GM12878 (cell line): Measurements from ENCODE around the gene NADSYN1. TPM values are rescaled to one million over a fixed set of nuclear protein-coding genes. Genes with fewer than 3 reads are reported as not detected.

Source experiments
- ATAC-seq: fragments of 200-7000 bp; cut with Tn5 transposase; 3 replicates; pipeline ENCODE4 v1.9.1; 2020; ENCODE audit warnings: mild to moderate bottlenecking, moderate library complexity
- BruUV-seq: library from RNA; stranded (reverse); fragments of 400-500 nt; replicated peaks from 2 replicates; lab custom pipeline; 2021; lab: Mats Ljungman, UMichigan
- CTCF ChIA-PET: fragments of 300-600 bp; sonication (Branson Sonifier 250); formaldehyde crosslinking; extraction: SDS; loops from one replicate; lab custom pipeline; 2021; ENCODE audit warnings: inconsistent platforms; lab: Yijun Ruan, JAX
- POLR2A ChIA-PET: fragments of 350-600 bp; formaldehyde crosslinking; extraction: SDS; loops from one replicate; lab custom pipeline; 2021; ENCODE audit warnings: inconsistent platforms; lab: Charles Lee
- RAD21 ChIA-PET: fragments of 300-600 bp; sonication (Branson Sonifier 250); formaldehyde crosslinking; loops from one replicate; lab custom pipeline; 2023; ENCODE audit warnings: antibody characterized with exemption; ENCODE audit not compliant: unreplicated experiment; lab: Charles Lee
- SMC1A ChIA-PET: fragments of 300-600 bp; sonication (Branson Sonifier 250); formaldehyde crosslinking; loops from one replicate; lab custom pipeline; 2023; ENCODE audit not compliant: unreplicated experiment, uncharacterized antibody; lab: Charles Lee
- DNase-seq: peaks from one replicate; pipeline ENCODE4 v3.0.0-alpha.2; 2011; ENCODE audit warnings: low read depth, low spot score
- FAIRE-seq: peaks from 3 replicates; lab custom pipeline; 2011; peaks lifted over from hg19 to GRCh38; lab: Jason Lieb, UNC
- H2AFZ ChIP-seq: 2 replicates; pipeline ENCODE4 v1.6.0; 2011; ENCODE audit warnings: low read depth, low read length, control low read depth; ENCODE audit not compliant: control insufficient read depth
- H3K27ac ChIP-seq: 2 replicates; pipeline ENCODE4 v1.5.1; 2011; ENCODE audit warnings: control low read depth; ENCODE audit not compliant: control insufficient read depth, insufficient read depth
- H3K27me3 ChIP-seq, 2 experiments: replicated peaks in 1 of 2; 2 replicates each; pipeline versions ENCODE4 v1.6.0 to v1.6.1; 2011; ENCODE audit warnings: low read length in 1 of 2; ENCODE audit not compliant: control insufficient read depth in 2 of 2, insufficient read depth in 2 of 2
- H3K36me3 ChIP-seq, 2 experiments: 2 replicates each; pipeline ENCODE4 v1.5.1; 2011; ENCODE audit warnings: low read length in 1 of 2; ENCODE audit not compliant: control insufficient read depth in 2 of 2, insufficient read depth in 2 of 2
- H3K4me1 ChIP-seq: 2 replicates; pipeline ENCODE4 v1.6.1; 2011; ENCODE audit warnings: mild to moderate bottlenecking, low read length, moderate library complexity, mixed read lengths; ENCODE audit not compliant: control insufficient read depth, insufficient read depth
- H3K4me2 ChIP-seq: 2 replicates; pipeline ENCODE4 v1.6.0; 2011; ENCODE audit warnings: control low read depth; ENCODE audit not compliant: control insufficient read depth, insufficient read depth
- H3K4me3 ChIP-seq: fragments of 200-600 bp; sonication (generic); 2 replicates; pipeline ENCODE4 v1.5.1; 2016
- H3K79me2 ChIP-seq: 2 replicates; pipeline ENCODE4 v1.6.0; 2011; ENCODE audit warnings: low read length; ENCODE audit not compliant: control insufficient read depth, insufficient read depth
- H3K9ac ChIP-seq: 2 replicates; pipeline ENCODE4 v1.8.0; 2011; ENCODE audit warnings: low read length, control low read depth, mixed read lengths; ENCODE audit not compliant: control insufficient read depth, insufficient read depth
- H3K9me3 ChIP-seq: replicated peaks from 3 replicates; pipeline ENCODE4 v1.5.1; 2011; ENCODE audit warnings: mild to moderate bottlenecking, low read length; ENCODE audit not compliant: control insufficient read depth, insufficient read depth
- H4K20me1 ChIP-seq: 2 replicates; pipeline ENCODE4 v1.6.0; 2011; ENCODE audit not compliant: control insufficient read depth, insufficient read depth
- CUX1 ChIP-seq: IDR thresholded peaks from 2 replicates; pipeline ENCODE4 v1.6.1; 2012; ENCODE audit warnings: improper control_type of control experiment, low read depth, low read length; ENCODE audit not compliant: insufficient replicate concordance
- EGR1 ChIP-seq, 2 experiments: IDR thresholded peaks; 1 replicate in 1 of 2; 2 replicates in 1 of 2; pipeline ENCODE4 v1.6.1; 2011 to 2012; ENCODE audit warnings: low read depth in 2 of 2, low read length in 2 of 2, borderline replicate concordance in 1 of 2, mild to moderate bottlenecking in 1 of 2, moderate library complexity in 1 of 2
- KDM1A ChIP-seq: fragments of 200-600 bp; sonication (generic); IDR thresholded peaks from 2 replicates; pipeline ENCODE4 v1.6.1; 2016; ENCODE audit warnings: borderline replicate concordance
- RAD51 ChIP-seq: fragments of 450-650 bp; IDR thresholded peaks from 2 replicates; pipeline ENCODE4 v1.6.1; 2016; ENCODE audit warnings: moderate library complexity, mild to moderate bottlenecking, inconsistent platforms
- ZNF24 ChIP-seq: fragments of 450-650 bp; IDR thresholded peaks from 2 replicates; pipeline ENCODE4 v1.6.1; 2017; ENCODE audit warnings: antibody characterized with exemption, mild to moderate bottlenecking
- WGBS: methylation state at CpG from one replicate; pipeline ENCODE4 v1.1.6; 2016; ENCODE audit warnings: low lambda C conversion rate; ENCODE audit not compliant: insufficient replicate concordance, insufficient coverage; ENCODE audit errors: missing lambda C conversion rate; 5-methylcytosine and 5-hydroxymethylcytosine counted together
- in situ Hi-C: fragments of 300-500 bp; cut with MboI; formaldehyde crosslinking; loops from 9 replicates; pipeline ENCODE4 v1.14.3; 2018; ENCODE audit warnings: mixed read lengths
- intact Hi-C: fragments of 100-400 bp; cut with micrococcal nuclease; formaldehyde crosslinking; loops from one replicate; pipeline ENCODE4 v1.14.2; 2022; ENCODE audit not compliant: unreplicated experiment
- polyA plus RNA-seq, 11 experiments: library from polyadenylated mRNA; depleted of rRNA in 4 of 11; unstranded in 6 of 11; stranded (reverse) in 5 of 11; fragments of >200 nt; fragmentation: Nextera tagmentation in 4 of 11; fragmentation: Illumina TruSeq in 1 of 11; extraction: Ambion mirVana in 4 of 11; extraction: Trizol in 1 of 11; gene quantifications; 1 replicate in 1 of 11; 2 replicates in 10 of 11; pipeline versions ENCODE4 v1.2.1 to v1.2.3, GENCODE V29; 2011 to 2016; ENCODE audit warnings: inconsistent platforms in 2 of 11, missing spikeins in 2 of 11, low read depth in 1 of 11
- total RNA-seq, 4 experiments: library from RNA; depleted of rRNA in 3 of 4; stranded (reverse); fragments of >200 nt in 3 of 4; fragmentation: Illumina TruSeq in 1 of 4; extraction: Trizol in 1 of 4; gene quantifications; 2 replicates each; pipeline versions ENCODE4 v1.2.1 to v1.2.3, GENCODE V29; 2013 to 2021
- TF ChIP-seq, protein P1 (sequence below): IDR thresholded peaks from 2 replicates; pipeline ENCODE4 v1.6.1; 2012; ENCODE audit warnings: mild to moderate bottlenecking, low read depth, low read length

Gene NADSYN1
- total and polyA plus RNA-seq, 10 of the 15 experiments (the other 5 are each of a cell fraction or from before 2014, with no cell fraction given) = 12.2 to 90.2 (median 69.5) TPM

GRCh38 chr11:71545405-71545966, 92.5 kb downstream of the NADSYN1 start (continued):
- no peak for TF ChIP-seq CUX1
- no peak for TF ChIP-seq KDM1A
- TF ChIP-seq, all 136 proteins: peak for 0

GRCh38 chr11:71548120-71548519, 95.1 kb downstream of the NADSYN1 start, which contains the start of gene KRTAP5-9:
Gene KRTAP5-9 (plus strand): TSS chr11:71548420. CDS start chr11:71548658, 238 bp downstream.
- 10% methylated on average over 5 of the region's 5 CpGs for WGBS
- intact Hi-C loops (no loop called here), in situ Hi-C loops (no loop called here)
- no peak for FAIRE-seq
- H3K27ac ChIP-seq = no peak within 1 kb of the TSS
- ChIA-PET CTCF (interaction anchor here (1.6 kb wide), 1 partner anchor 18 kb away, joined by 3 read pairs; no protein-coding TSS in a partner anchor), POLR2A (no interaction called here), SMC1A (no interaction called here), RAD21 (no interaction called here)
- H3K4me1 ChIP-seq = peaks cover 24% of the 10 kb centered on the region
- H3K79me2 ChIP-seq = no peaks in the 10 kb centered on the region
- peaks cover 15% of the 10 kb centered on the region for H3K9me3 ChIP-seq
- no peak for DNase-seq
- no peak within 1 kb of the TSS for H3K9ac ChIP-seq
- no peak within 1 kb of the TSS for H3K4me2 ChIP-seq
- ATAC-seq = no peak
- H3K27me3 ChIP-seq = no peaks in the 10 kb centered on the region
- H2AFZ ChIP-seq = no peak within 1 kb of the TSS
- no peaks in the 10 kb centered on the region for H3K36me3 ChIP-seq
- no peak within 1 kb of the TSS for H3K4me3 ChIP-seq
- no TSS peak for BruUV-seq
- TF ChIP-seq EGR1 (IDR thresholded peaks at IDR 0.05; ENCODE audit: borderline replicate concordance in 1 of 2, low read depth in 2 of 2, low read length in 2 of 2) (no peak), ZNF24 (no peak), RAD51 (no peak)
- TF ChIP-seq, protein P1, sequence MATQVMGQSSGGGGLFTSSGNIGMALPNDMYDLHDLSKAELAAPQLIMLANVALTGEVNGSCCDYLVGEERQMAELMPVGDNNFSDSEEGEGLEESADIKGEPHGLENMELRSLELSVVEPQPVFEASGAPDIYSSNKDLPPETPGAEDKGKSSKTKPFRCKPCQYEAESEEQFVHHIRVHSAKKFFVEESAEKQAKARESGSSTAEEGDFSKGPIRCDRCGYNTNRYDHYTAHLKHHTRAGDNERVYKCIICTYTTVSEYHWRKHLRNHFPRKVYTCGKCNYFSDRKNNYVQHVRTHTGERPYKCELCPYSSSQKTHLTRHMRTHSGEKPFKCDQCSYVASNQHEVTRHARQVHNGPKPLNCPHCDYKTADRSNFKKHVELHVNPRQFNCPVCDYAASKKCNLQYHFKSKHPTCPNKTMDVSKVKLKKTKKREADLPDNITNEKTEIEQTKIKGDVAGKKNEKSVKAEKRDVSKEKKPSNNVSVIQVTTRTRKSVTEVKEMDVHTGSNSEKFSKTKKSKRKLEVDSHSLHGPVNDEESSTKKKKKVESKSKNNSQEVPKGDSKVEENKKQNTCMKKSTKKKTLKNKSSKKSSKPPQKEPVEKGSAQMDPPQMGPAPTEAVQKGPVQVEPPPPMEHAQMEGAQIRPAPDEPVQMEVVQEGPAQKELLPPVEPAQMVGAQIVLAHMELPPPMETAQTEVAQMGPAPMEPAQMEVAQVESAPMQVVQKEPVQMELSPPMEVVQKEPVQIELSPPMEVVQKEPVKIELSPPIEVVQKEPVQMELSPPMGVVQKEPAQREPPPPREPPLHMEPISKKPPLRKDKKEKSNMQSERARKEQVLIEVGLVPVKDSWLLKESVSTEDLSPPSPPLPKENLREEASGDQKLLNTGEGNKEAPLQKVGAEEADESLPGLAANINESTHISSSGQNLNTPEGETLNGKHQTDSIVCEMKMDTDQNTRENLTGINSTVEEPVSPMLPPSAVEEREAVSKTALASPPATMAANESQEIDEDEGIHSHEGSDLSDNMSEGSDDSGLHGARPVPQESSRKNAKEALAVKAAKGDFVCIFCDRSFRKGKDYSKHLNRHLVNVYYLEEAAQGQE = no peak
- no peaks in the 10 kb centered on the region for H4K20me1 ChIP-seq
